ENCODE data around the gene ERI3.

GRCh38 chr1:44316231-44316759 is 38.8 kb downstream of the ERI3 start:
- TF ChIP-seq POLR2AphosphoS5 (IDR thresholded peaks at IDR 0.05; ENCODE audit: low read depth, low read length) (no peak), POLR2A (IDR thresholded peaks at IDR 0.05; ENCODE audit: low read depth, low read length) (no peak), TAF1 (IDR thresholded peaks at IDR 0.05; ENCODE audit: borderline replicate concordance, low read depth, low read length) (no peak)

All from GM12892 (cell line).